GM12878 (cell line): ENCODE measurements around the gene NUDT9.

Experiments used
- BRCA1 ChIP-seq: IDR thresholded peaks from 2 replicates; pipeline ENCODE4 v1.6.1; 2011; ENCODE audit warnings: low read depth, low read length, improper control_type of control experiment
- CBFB ChIP-seq: IDR thresholded peaks from 2 replicates; pipeline ENCODE4 v1.6.1; 2016; ENCODE audit warnings: antibody characterized with exemption, low read depth
- GABPA ChIP-seq: IDR thresholded peaks from 2 replicates; pipeline ENCODE4 v1.6.1; 2014; ENCODE audit warnings: antibody characterized with exemption, low read depth, mild to moderate bottlenecking, inconsistent platforms
- IRF3 ChIP-seq: fragments of 450-650 bp; IDR thresholded peaks from 2 replicates; pipeline ENCODE4 v1.6.1; 2014; ENCODE audit warnings: mild to moderate bottlenecking
- NR2C2 ChIP-seq: IDR thresholded peaks from 2 replicates; pipeline ENCODE4 v1.6.1; 2011; ENCODE audit warnings: borderline replicate concordance, low read depth; ENCODE audit not compliant: control insufficient read depth, insufficient read length
- POLR2A ChIP-seq: IDR thresholded peaks from 2 replicates; pipeline ENCODE4 v1.6.1; 2011; ENCODE audit warnings: low read depth, mild to moderate bottlenecking, low read length
- SP1 ChIP-seq: IDR thresholded peaks from one replicate; pipeline ENCODE4 v1.6.1; 2011; ENCODE audit warnings: low read depth, low read length
- STAT1 ChIP-seq: fragments of 450-650 bp; conservative IDR thresholded peaks from 2 replicates; pipeline ENCODE4 v1.6.1; 2014; ENCODE audit warnings: antibody characterized with exemption, mild to moderate bottlenecking
- SUZ12 ChIP-seq: fragments of 200-600 bp; sonication (generic); IDR thresholded peaks from one replicate; pipeline ENCODE4 v1.6.1; 2018; ENCODE audit warnings: antibody characterized with exemption, mild to moderate bottlenecking; ENCODE audit not compliant: unreplicated experiment
- ZNF274 ChIP-seq: IDR thresholded peaks from one replicate; pipeline ENCODE4 v1.8.0; 2011; ENCODE audit not compliant: insufficient read length, insufficient read depth
- ZSCAN29 ChIP-seq: fragments of 450-650 bp; IDR thresholded peaks from 2 replicates; pipeline ENCODE4 v1.6.1; 2017; ENCODE audit warnings: mild to moderate bottlenecking, moderate library complexity
- ZZZ3 ChIP-seq: IDR thresholded peaks from 2 replicates; pipeline ENCODE4 v1.6.1; 2011; ENCODE audit warnings: low read depth; ENCODE audit not compliant: control insufficient read depth, insufficient read length
- TF ChIP-seq, protein P1 (sequence below), 3 experiments: IDR thresholded peaks in 2 of 3; conservative IDR thresholded peaks in 1 of 3; 2 replicates each; pipeline ENCODE4 v1.5.1; 2011; ENCODE audit warnings: low read depth in 3 of 3, low read length in 3 of 3, mild to moderate bottlenecking in 3 of 3, control low read depth in 2 of 3, moderate library complexity in 2 of 3, inconsistent platforms in 1 of 3, mixed read lengths in 1 of 3; ENCODE audit not compliant: control insufficient read depth in 2 of 3, insufficient read depth in 1 of 3; ENCODE audit errors: extremely low read depth in 1 of 3

GRCh38 chr4:87430038-87430437, 7.7 kb downstream of the NUDT9 start:
- TF ChIP-seq POLR2A, result no peak
- TF ChIP-seq BRCA1, result no peak
- no peak for TF ChIP-seq SP1
- no peak for TF ChIP-seq CBFB
- no peak for TF ChIP-seq SUZ12
- no peak for TF ChIP-seq ZNF274
- no peak for TF ChIP-seq STAT1
- no peak for TF ChIP-seq ZSCAN29
- no peak for TF ChIP-seq GABPA
- TF ChIP-seq, protein P1, sequence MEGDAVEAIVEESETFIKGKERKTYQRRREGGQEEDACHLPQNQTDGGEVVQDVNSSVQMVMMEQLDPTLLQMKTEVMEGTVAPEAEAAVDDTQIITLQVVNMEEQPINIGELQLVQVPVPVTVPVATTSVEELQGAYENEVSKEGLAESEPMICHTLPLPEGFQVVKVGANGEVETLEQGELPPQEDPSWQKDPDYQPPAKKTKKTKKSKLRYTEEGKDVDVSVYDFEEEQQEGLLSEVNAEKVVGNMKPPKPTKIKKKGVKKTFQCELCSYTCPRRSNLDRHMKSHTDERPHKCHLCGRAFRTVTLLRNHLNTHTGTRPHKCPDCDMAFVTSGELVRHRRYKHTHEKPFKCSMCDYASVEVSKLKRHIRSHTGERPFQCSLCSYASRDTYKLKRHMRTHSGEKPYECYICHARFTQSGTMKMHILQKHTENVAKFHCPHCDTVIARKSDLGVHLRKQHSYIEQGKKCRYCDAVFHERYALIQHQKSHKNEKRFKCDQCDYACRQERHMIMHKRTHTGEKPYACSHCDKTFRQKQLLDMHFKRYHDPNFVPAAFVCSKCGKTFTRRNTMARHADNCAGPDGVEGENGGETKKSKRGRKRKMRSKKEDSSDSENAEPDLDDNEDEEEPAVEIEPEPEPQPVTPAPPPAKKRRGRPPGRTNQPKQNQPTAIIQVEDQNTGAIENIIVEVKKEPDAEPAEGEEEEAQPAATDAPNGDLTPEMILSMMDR (IDR thresholded peaks at IDR 0.05 in 2 of 3, conservative IDR thresholded peaks at IDR 0.05 in 1 of 3; ENCODE audit: control insufficient read depth in 2 of 3, extremely low read depth in 1 of 3, insufficient read depth in 1 of 3, low read depth in 3 of 3, low read length in 3 of 3), result no peak
- TF ChIP-seq NR2C2, result no peak
- TF ChIP-seq ZZZ3, result no peak
- no peak for TF ChIP-seq IRF3
